GM12872 (cell line): ENCODE results near the gene SPX.

Experiments used
- CTCF ChIP-seq: IDR thresholded peaks from 3 replicates; pipeline ENCODE4 v1.5.1; 2011; ENCODE audit warnings: low read depth, mild to moderate bottlenecking, low read length, moderate library complexity; ENCODE audit not compliant: insufficient read depth

SPX gene

GRCh38 chr12:21518451-21518850, 7.6 kb upstream of the SPX start:
- TF ChIP-seq CTCF: no peak

GRCh38 chr12:21521541-21521940, 4.6 kb upstream of the SPX start:
- no peak for TF ChIP-seq CTCF

- no peak for TF ChIP-seq CTCF
Observed at GRCh38 chr12:21523148-21523547, 2.9 kb upstream of the SPX start.

- TF ChIP-seq CTCF: no peak
Observed at GRCh38 chr12:21526721-21527345, 737 bp downstream of the SPX start.

- no peak for TF ChIP-seq CTCF
Observed at GRCh38 chr12:21527451-21528180, 1.5 kb downstream of the SPX start.

GRCh38 chr12:21528953-21529352, 2.9 kb downstream of the SPX start:
- TF ChIP-seq CTCF: no peak

- TF ChIP-seq CTCF: no peak
Observed at GRCh38 chr12:21529456-21529855, 3.4 kb downstream of the SPX start.
